AML-193 (cell line): ENCODE data around the gene NMBR.
A peak's percentile ranks its signal among the peaks of the same experiment; 100 is the strongest.
"Not testable (repeated sequence)": the region's sequence is repeated elsewhere in the genome, so short reads cannot be mapped to it uniquely, and the experiment has no call there.

ENCODE experiments used
- DNase-seq, 2 experiments: peaks; one replicate each; lab custom pipeline; 2025; lab: John Stamatoyannopoulos, UW

The NMBR gene

DNA sequence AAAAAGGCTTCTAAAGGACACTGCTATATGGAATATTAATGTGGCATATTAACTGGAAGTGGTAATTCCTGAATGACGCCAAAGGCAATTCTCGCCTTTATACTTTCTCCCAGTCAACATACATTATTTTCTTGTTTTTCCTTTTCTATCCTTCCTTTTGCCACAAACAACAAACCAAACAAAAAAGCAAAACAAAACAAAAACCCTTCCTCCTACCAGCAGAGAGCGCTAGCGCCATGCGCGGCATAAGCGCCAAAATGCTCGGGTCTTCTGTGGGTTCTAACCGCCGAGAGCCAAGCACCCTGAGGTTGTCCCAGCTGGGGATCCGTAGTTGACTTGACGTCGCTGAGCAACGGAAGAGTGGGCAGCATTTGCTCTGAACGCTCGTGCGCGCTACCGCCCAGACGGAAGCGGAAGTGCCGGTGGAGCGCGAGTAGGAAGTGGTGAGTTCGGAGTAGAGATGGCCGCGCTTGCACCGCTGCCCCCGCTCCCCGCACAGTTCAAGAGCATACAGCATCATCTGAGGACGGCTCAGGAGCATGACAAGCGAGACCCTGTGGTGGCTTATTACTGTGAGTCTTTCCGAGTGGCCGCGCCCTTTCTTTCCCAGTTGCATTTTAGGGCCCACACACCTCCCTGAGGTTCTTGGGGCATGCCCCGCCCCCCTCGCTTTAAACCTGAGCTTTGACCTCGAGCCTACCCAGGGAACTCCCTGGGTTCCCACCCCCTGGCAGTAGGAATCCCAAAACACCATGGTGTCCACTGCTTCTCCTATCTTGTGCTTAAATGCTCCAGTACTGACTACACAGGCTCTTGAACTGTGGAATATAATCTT lies at the start of gene NMBR, which contains the start of gene VTA1:
Gene NMBR (minus strand): TSS at position 295 of the 835 bp plus-strand sequence. CDS start 58,464 bp downstream, outside the sequence.
Gene VTA1 (plus strand): TSS at position 436 of the 835 bp plus-strand sequence. CDS start 25 bp downstream, at position 461.
- DNase-seq = peak; percentile 99

- no peak for DNase-seq
These were observed 49.1 kb upstream of the NMBR start for GRCh38 chr6:142195862-142196541.

DNA sequence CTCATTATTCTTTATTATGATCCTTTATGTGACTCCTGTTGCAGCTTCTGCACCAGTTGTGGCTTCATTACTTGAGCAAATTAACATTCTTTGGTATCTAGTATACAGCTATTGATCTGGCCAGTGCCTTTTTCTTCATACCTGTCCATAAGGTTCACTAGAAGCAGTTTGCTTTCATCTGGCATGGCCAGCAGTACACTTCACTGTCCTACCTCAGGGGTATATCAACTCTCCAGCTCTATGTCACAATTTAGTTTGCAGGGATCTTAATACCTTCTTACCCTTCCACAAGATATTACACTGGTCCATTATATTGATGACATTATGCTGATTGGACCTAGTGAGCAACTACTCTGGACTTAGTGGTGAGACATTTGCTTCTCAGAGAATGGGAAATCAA lies 46.7 kb upstream of the NMBR start:
- no peak for DNase-seq

DNA sequence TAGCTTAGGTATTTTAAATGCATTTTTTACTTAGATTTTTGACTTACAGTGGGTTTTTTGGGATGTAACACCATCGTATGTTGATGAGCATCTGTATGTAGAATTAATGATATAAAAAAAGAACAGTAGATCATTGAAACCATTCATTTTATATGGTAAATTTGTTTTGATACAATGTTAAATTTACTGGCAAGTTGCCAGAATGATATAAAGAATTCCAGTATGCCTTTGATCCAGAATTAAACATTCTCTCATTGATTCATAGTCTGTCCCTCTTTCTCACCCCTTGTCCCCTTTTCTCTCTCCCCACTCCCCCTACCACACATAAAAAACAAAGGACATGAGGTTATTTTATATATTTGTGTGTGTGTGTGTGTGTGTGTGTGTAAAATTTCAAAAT lies 45.4 kb upstream of the NMBR start:
- DNase-seq = no peak

- DNase-seq = no peak
These were observed 42.1 kb upstream of the NMBR start for GRCh38 chr6:142189057-142189456.

- not testable (repeated sequence) for DNase-seq
These were observed 41.4 kb upstream of the NMBR start for GRCh38 chr6:142188341-142188740.

DNA sequence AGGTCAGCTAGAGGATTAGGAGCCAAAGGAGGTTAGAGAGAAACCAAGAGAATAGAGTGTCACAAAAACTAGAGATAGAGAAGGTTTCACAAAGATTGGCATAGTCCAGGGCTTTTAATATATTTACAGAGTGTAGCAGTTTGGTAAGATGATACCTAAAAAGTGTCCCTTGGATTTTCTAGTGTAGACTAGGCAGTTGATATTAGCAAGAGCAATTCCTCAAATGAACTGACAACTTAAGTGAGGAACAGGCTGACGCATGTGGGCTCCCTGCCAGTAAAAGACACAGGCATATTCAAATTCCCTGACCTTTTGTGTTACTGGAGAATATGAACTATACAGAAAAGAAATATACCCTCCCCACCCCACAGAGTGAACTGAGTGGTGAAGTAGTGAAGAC lies 40.3 kb upstream of the NMBR start:
- DNase-seq = no peak

- DNase-seq = no peak
These were observed 38.7 kb upstream of the NMBR start for GRCh38 chr6:142185641-142186040.

DNA sequence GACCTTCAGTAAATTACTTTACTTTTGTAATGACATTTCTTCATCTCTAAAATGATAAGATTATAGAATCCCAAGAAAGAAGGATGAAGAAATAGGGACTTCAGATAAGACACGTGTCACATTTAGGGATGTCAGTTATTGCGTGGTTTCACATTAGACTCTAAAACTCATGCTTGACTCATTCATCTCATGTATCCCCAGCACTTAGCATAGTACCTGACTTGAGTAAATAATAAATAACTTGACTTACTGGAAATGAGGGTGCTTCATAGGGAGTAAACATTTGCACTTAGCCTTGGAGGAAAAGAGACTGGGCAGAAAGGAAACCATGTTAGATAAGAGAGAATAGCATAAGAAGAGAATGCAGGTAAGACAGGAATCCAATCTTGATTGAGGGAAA lies 37.4 kb upstream of the NMBR start:
- DNase-seq = no peak

DNA sequence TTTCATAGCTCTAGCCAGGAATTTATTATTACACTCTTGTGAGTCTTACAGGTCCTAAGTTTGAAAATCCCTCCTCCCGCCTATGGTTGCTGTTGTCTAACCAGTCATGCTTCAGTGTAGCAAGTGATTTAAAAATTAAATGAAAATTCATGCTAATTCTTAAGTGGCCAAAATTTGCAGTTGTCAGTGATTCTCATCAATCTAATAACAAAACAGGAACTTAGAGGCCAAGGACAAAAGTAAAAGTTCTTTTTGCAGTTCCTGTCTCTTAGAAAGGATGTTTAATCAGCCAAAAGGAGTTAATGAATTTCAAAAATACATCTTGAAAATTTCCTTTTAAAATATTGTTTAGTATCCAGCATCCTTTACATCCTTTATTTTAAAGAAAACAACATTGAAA lies 36.4 kb upstream of the NMBR start:
- no peak for DNase-seq

DNA sequence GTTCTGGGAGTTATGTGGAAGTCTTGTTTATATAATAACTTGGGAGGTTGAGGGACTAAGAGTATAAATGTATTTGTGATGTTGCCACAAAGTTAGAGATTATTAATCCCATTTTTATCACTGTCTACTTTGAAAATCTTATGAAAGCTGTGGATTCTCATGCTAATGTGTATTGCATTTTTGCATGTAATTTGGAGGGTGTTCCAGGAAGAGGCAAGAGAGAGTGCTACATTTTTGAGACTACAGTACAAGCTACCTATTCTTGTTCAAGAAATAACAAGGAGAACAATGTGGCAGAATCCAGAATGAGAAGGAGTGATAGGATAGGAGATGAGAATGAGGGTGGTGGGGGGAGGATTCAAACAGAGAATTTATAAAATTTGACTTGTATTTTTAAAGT lies 35.1 kb upstream of the NMBR start:
- no peak for DNase-seq

DNA sequence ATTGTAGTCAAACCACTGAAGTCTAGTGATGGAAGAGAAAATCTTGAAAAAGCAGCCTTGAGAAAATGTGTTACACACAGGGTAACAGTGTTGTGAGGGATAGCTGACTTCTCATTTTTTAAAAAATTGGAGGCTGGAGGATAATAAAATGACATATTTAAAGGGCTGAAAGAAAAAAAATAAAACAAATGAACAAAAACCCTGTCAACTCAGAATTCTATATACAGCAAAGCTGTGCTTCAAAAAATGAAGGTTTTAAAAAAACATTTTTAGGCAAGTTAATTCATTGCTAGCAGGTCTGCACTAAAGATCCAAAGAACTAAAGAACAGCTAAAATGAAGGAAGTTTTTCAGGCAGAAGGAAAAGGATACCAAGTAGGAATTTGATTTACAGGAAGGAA lies 31.2 kb upstream of the NMBR start:
- no peak for DNase-seq

- no peak for DNase-seq
These were observed 27.8 kb upstream of the NMBR start for GRCh38 chr6:142174703-142175102.

GRCh38 chr6:142173980-142174379 lies 27.1 kb upstream of the NMBR start:
- no peak for DNase-seq

- DNase-seq = no peak
These were observed 25.8 kb upstream of the NMBR start for GRCh38 chr6:142172758-142173157.

- DNase-seq = no peak
These were observed 24.4 kb upstream of the NMBR start for GRCh38 chr6:142171351-142171750.

DNA sequence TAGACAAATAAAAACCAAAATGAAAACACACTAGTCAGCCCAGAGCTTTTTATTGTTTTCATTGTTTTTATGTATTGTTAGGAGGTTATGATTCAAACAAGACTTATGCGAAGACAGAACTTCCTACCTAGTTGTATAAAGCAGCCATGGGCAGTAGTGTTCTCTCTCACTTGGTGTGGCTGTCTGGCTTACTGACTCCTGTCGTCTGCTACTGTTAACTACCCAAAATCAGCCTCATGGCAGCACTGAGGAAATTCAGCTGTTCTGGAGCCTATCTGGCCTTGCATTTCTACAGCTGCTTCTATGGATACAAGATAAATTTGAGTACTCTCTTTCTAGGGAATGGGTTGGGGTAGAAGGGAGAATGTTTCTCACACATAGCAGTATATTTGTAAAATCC lies 20.6 kb upstream of the NMBR start:
- no peak for DNase-seq

DNA sequence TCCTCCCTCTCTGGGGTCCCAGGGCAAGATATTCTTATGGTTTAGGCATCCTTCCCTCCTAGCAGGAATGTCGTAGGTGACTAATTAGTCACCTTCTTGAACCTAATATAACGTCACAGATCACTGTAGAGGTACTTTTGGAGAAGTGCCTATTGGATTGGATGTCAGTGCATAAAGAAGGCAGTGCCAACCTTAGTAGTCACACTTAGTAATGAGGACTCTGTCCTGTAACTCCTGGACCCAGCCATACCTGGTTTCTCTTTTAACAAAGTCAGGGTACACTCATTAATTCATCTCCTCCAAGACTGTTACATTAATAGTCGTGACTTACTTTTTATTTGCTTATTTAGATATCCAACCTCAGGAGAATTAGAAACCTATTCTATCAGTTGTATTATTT lies 20.1 kb upstream of the NMBR start:
- no peak for DNase-seq

GRCh38 chr6:142165227-142165626 lies 18.3 kb upstream of the NMBR start:
- DNase-seq = no peak

DNA sequence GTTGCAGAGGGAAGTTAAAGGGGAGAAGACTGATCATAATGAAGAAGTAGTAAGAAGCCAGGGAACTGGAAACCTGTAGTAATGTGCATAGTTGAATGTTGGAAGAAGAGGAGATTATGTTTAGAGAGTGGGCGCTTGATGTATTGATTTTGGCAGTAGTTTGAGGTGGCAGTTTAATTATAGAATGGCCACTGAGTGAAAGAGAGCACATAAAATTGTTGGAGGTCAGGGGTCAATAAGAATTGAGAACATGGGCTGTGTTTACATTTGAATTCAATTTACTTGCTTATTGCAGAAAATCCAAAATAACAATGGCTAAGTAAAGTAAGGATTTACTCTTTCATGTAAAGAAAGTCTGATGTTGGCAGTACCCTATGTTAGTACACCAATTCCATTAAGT lies 15.9 kb upstream of the NMBR start:
- no peak for DNase-seq

DNA sequence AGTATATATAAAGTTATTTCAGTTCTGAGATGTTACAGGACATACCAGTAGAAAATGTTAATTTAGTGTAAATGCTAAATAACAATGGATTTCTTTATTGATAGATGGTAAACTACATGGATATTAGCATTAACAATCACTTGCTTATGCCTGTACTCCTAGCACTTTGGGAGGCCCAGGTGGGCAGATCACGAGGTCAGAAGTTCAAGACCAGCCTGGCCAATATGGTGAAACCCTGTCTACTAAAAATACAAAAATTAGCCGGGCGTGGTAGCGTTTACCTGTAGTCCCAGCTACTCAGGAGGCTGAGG lies 9.8 kb upstream of the NMBR start:
- not testable (repeated sequence) for DNase-seq

- peak; percentile 54 to 67 for DNase-seq
These were observed 9.2 kb upstream of the NMBR start for GRCh38 chr6:142155895-142156757.

- no peak for DNase-seq
These were observed 8.2 kb upstream of the NMBR start for GRCh38 chr6:142155091-142155490.
